ENCODE measurements around the gene TNIK. TPM values are rescaled to one million over a fixed set of nuclear protein-coding genes. Genes with fewer than 3 reads are reported as not detected.
"Not testable (repeated sequence)": the region's sequence is repeated elsewhere in the genome, so short reads cannot be mapped to it uniquely, and the experiment has no call there.

Gene TNIK
- total and polyA plus RNA-seq, 2 donors = 6.5 to 9.0 TPM

DNA sequence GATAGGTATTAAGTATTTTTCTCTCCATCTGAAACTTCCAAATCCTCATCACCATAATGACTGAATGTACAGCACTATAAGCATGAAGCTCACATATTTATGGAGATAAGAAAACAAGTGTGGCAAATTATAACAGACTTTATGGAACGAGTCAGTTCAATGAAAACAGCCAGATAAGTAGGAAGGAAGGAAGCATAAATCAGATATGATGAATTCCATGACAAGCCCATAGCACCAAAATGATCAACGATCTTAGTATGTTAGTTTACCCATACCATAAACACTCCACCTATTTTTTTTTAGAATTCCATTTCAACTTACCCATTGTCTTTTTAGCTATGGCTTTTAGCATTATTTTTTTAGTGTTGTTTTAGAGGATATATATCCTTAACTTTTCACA is 169.5 kb downstream of the TNIK start:
- Histone ChIP-seq H3K4me1 (ENCODE audit: control insufficient read depth in 2 of 2, insufficient read depth in 2 of 2, low read length in 2 of 2) (no peaks in the 10 kb centered on the region), H3K9me3 (ENCODE audit: control insufficient read depth in 2 of 2, insufficient read depth in 1 of 2, low read length in 1 of 2) (no peaks in the 10 kb centered on the region), H3K27ac (ENCODE audit: low read depth in 1 of 2, low read length in 1 of 2) (no peak overlapping the region), H3K4me3 (ENCODE audit: low read length in 2 of 2) (no peak overlapping the region), H3K36me3 (ENCODE audit: control insufficient read depth in 2 of 2, insufficient read depth in 2 of 2, low read length in 1 of 2) (no peaks in the 10 kb centered on the region), H3K27me3 (ENCODE audit: control insufficient read depth in 2 of 2, insufficient read depth in 1 of 2, low read length in 1 of 2) (no peaks in the 10 kb centered on the region)
- no peak for DNase-seq (ENCODE audit: low read depth in 6 of 9, low spot score in 9 of 9)
- WGBS = 40% methylated on average over 2 of the region's 2 CpGs

- Histone ChIP-seq H3K27me3 (ENCODE audit: control insufficient read depth in 2 of 2, insufficient read depth in 1 of 2, low read length in 1 of 2) (no peaks in the 10 kb centered on the region), H3K9me3 (ENCODE audit: control insufficient read depth in 2 of 2, insufficient read depth in 1 of 2, low read length in 1 of 2) (no peaks in the 10 kb centered on the region), H3K4me3 (ENCODE audit: low read length in 2 of 2) (no peak overlapping the region), H3K4me1 (ENCODE audit: control insufficient read depth in 2 of 2, insufficient read depth in 2 of 2, low read length in 2 of 2) (no peaks in the 10 kb centered on the region), H3K36me3 (ENCODE audit: control insufficient read depth in 2 of 2, insufficient read depth in 2 of 2, low read length in 1 of 2) (no peaks in the 10 kb centered on the region), H3K27ac (ENCODE audit: low read depth in 1 of 2, low read length in 1 of 2) (no peak overlapping the region)
- no peak for DNase-seq (ENCODE audit: low read depth in 6 of 9, low spot score in 9 of 9)
Observed at GRCh38 chr3:171289291-171289690, 170.9 kb downstream of the TNIK start.

GRCh38 chr3:171287761-171288160 is 172.4 kb downstream of the TNIK start:
- H3K4me3 ChIP-seq (ENCODE audit: low read length in 2 of 2); H3K4me1 ChIP-seq (ENCODE audit: control insufficient read depth in 2 of 2, insufficient read depth in 2 of 2, low read length in 2 of 2): not testable (repeated sequence)
- WGBS = 96% methylated on average over 3 of the region's 3 CpGs

GRCh38 chr3:171286580-171287249 is 173.5 kb downstream of the TNIK start:
- H3K4me3 ChIP-seq (ENCODE audit: low read length in 2 of 2) = no peak overlapping the region
- no peak overlapping the region for H3K27ac ChIP-seq (ENCODE audit: low read depth in 1 of 2, low read length in 1 of 2)
- 91% methylated on average over 1 of the region's 1 CpG for WGBS
- H3K36me3 ChIP-seq (ENCODE audit: control insufficient read depth in 2 of 2, insufficient read depth in 2 of 2, low read length in 1 of 2) = no peaks in the 10 kb centered on the region
- no peak for DNase-seq (ENCODE audit: low read depth in 6 of 9, low spot score in 9 of 9)
- no peaks in the 10 kb centered on the region for H3K9me3 ChIP-seq (ENCODE audit: control insufficient read depth in 2 of 2, insufficient read depth in 1 of 2, low read length in 1 of 2)
- no peaks in the 10 kb centered on the region for H3K27me3 ChIP-seq (ENCODE audit: control insufficient read depth in 2 of 2, insufficient read depth in 1 of 2, low read length in 1 of 2)
- no peaks in the 10 kb centered on the region for H3K4me1 ChIP-seq (ENCODE audit: control insufficient read depth in 2 of 2, insufficient read depth in 2 of 2, low read length in 2 of 2)

More at GRCh38 chr3:171287761-171288160, 172.4 kb downstream of the TNIK start:
- not testable (repeated sequence) for H3K9me3 ChIP-seq (ENCODE audit: control insufficient read depth in 2 of 2, insufficient read depth in 1 of 2, low read length in 1 of 2); H3K27me3 ChIP-seq (ENCODE audit: control insufficient read depth in 2 of 2, insufficient read depth in 1 of 2, low read length in 1 of 2); DNase-seq (ENCODE audit: low read depth in 6 of 9, low spot score in 9 of 9); H3K36me3 ChIP-seq (ENCODE audit: control insufficient read depth in 2 of 2, insufficient read depth in 2 of 2, low read length in 1 of 2); H3K27ac ChIP-seq (ENCODE audit: low read depth in 1 of 2, low read length in 1 of 2)

GRCh38 chr3:171285287-171285686 is 174.9 kb downstream of the TNIK start:
- Histone ChIP-seq H3K27ac (ENCODE audit: low read depth in 1 of 2, low read length in 1 of 2) (no peak overlapping the region), H3K4me3 (ENCODE audit: low read length in 2 of 2) (no peak overlapping the region)

DNA sequence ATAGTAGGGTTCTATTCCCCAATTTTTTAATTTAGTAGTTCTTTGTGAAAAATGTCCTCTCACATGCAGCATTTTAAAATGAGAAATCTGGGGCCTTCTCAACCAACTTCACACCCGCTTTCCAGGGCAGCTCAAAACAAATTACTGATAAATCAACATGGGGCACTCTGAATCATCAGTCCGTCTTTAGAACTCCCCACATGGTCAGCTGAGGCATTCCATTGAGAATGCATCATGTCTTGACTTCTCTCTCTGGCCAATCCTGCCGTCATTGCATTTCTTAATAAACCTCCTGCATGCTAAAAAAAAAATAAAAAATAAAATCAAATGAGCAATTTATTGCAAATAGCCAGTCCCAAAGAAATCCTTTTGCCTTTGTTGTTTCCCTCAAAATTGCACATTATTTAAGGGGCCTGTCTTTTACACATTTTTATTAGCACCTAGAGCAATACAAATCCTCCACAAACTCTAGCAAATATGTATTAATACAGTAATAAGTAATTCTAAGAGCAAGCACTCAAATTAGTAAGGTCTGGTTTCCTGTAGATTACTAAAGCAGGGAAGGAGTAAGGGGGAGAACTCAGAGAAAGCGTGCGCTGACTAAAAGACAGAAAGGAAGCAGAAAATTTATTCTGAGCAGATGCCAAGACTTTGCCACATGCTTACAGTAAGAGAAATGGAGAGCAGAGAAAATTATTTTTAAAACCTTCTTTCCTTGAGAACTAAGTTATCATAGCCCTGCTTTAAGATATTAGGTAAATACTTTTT is 175.7 kb downstream of the TNIK start:
- no peaks in the 10 kb centered on the region for H3K4me1 ChIP-seq (ENCODE audit: control insufficient read depth in 2 of 2, insufficient read depth in 2 of 2, low read length in 2 of 2)
- no peak overlapping the region for H3K4me3 ChIP-seq (ENCODE audit: low read length in 2 of 2)
- WGBS = 77% methylated on average over 5 of the region's 5 CpGs
- no peaks in the 10 kb centered on the region for H3K27me3 ChIP-seq (ENCODE audit: control insufficient read depth in 2 of 2, insufficient read depth in 1 of 2, low read length in 1 of 2)
- no peaks in the 10 kb centered on the region for H3K36me3 ChIP-seq (ENCODE audit: control insufficient read depth in 2 of 2, insufficient read depth in 2 of 2, low read length in 1 of 2)
- H3K9me3 ChIP-seq (ENCODE audit: control insufficient read depth in 2 of 2, insufficient read depth in 1 of 2, low read length in 1 of 2) = no peaks in the 10 kb centered on the region
- DNase-seq (ENCODE audit: low read depth in 6 of 9, low spot score in 9 of 9) = no peak
- H3K27ac ChIP-seq (ENCODE audit: low read depth in 1 of 2, low read length in 1 of 2) = no peak overlapping the region

More at GRCh38 chr3:171285287-171285686, 174.9 kb downstream of the TNIK start:
- Histone ChIP-seq H3K4me1 (ENCODE audit: control insufficient read depth in 2 of 2, insufficient read depth in 2 of 2, low read length in 2 of 2) (no peaks in the 10 kb centered on the region), H3K27me3 (ENCODE audit: control insufficient read depth in 2 of 2, insufficient read depth in 1 of 2, low read length in 1 of 2) (no peaks in the 10 kb centered on the region), H3K36me3 (ENCODE audit: control insufficient read depth in 2 of 2, insufficient read depth in 2 of 2, low read length in 1 of 2) (no peaks in the 10 kb centered on the region), H3K9me3 (ENCODE audit: control insufficient read depth in 2 of 2, insufficient read depth in 1 of 2, low read length in 1 of 2) (no peaks in the 10 kb centered on the region)
- no peak for DNase-seq (ENCODE audit: low read depth in 6 of 9, low spot score in 9 of 9)
- 66% methylated on average over 2 of the region's 2 CpGs for WGBS

DNA sequence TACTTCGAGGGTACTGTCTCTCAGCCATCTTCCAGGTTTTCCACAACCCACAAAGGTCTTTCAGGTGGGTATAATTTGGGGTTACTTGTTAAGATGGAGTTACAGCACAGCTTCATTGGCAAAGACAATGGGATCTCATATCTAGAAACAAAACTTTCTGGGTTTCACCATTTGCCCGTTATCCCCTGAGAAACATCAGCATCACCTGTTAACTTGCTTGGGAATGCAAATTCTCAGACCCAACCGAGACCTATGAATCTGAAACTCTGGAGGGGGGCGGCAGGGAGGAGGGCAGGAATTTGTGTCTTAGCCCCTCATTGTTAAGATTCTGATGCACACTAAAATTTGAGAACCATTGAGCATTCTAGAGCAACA is 176.4 kb downstream of the TNIK start:
- WGBS = 94% methylated on average over 4 of the region's 4 CpGs
- Histone ChIP-seq H3K4me3 (ENCODE audit: low read length in 2 of 2) (no peak overlapping the region), H3K4me1 (ENCODE audit: control insufficient read depth in 2 of 2, insufficient read depth in 2 of 2, low read length in 2 of 2) (no peaks in the 10 kb centered on the region), H3K27me3 (ENCODE audit: control insufficient read depth in 2 of 2, insufficient read depth in 1 of 2, low read length in 1 of 2) (no peaks in the 10 kb centered on the region), H3K36me3 (ENCODE audit: control insufficient read depth in 2 of 2, insufficient read depth in 2 of 2, low read length in 1 of 2) (no peaks in the 10 kb centered on the region), H3K9me3 (ENCODE audit: control insufficient read depth in 2 of 2, insufficient read depth in 1 of 2, low read length in 1 of 2) (no peaks in the 10 kb centered on the region), H3K27ac (ENCODE audit: low read depth in 1 of 2, low read length in 1 of 2) (no peak overlapping the region)
- DNase-seq (ENCODE audit: low read depth in 6 of 9, low spot score in 9 of 9) = no peak

DNA sequence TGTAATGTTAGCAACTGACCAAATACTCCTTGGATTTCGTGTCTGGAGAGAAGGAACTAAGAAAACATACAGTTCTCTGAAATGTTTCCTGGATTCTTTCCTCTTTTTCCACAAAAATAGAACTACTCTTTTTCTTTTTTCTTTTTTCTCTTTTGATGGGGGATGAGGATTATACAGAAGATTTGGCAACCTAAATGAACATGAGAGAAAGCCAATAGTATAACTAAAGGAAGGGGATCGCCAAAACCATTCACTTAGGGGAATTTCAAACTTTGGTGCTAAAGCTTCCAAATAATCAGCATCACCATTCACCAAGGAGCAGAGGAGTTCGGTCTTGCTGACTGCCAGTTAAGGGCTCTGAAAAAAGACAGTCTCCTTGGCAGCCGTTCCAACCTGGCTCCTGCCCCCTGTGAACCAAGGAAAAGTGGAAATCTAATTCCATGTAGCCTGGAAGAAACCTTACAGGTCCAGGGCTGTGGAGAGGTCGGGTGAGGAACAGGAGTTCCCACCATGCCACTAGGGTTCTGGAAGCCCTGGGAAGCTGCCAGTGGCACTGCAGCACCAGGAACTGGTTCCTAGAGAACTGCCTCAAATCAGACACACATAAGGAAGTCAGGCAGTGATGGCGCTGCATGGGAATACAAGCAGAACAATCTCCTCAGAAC is 176.9 kb downstream of the TNIK start:
- 91% methylated on average over 6 of the region's 6 CpGs for WGBS
- Histone ChIP-seq H3K36me3 (ENCODE audit: control insufficient read depth in 2 of 2, insufficient read depth in 2 of 2, low read length in 1 of 2) (no peaks in the 10 kb centered on the region), H3K27me3 (ENCODE audit: control insufficient read depth in 2 of 2, insufficient read depth in 1 of 2, low read length in 1 of 2) (no peaks in the 10 kb centered on the region), H3K4me1 (ENCODE audit: control insufficient read depth in 2 of 2, insufficient read depth in 2 of 2, low read length in 2 of 2) (no peaks in the 10 kb centered on the region), H3K27ac (ENCODE audit: low read depth in 1 of 2, low read length in 1 of 2) (no peak overlapping the region), H3K9me3 (ENCODE audit: control insufficient read depth in 2 of 2, insufficient read depth in 1 of 2, low read length in 1 of 2) (no peaks in the 10 kb centered on the region), H3K4me3 (ENCODE audit: low read length in 2 of 2) (no peak overlapping the region)
- no peak for DNase-seq (ENCODE audit: low read depth in 6 of 9, low spot score in 9 of 9)

GRCh38 chr3:171282041-171282440 is 178.2 kb downstream of the TNIK start:
- 95% methylated on average over 4 of the region's 4 CpGs for WGBS
- no peaks in the 10 kb centered on the region for H3K36me3 ChIP-seq (ENCODE audit: control insufficient read depth in 2 of 2, insufficient read depth in 2 of 2, low read length in 1 of 2)
- H3K4me1 ChIP-seq (ENCODE audit: control insufficient read depth in 2 of 2, insufficient read depth in 2 of 2, low read length in 2 of 2) = no peaks in the 10 kb centered on the region
- no peak overlapping the region for H3K4me3 ChIP-seq (ENCODE audit: low read length in 2 of 2)
- H3K9me3 ChIP-seq (ENCODE audit: control insufficient read depth in 2 of 2, insufficient read depth in 1 of 2, low read length in 1 of 2) = no peaks in the 10 kb centered on the region
- no peak for DNase-seq (ENCODE audit: low read depth in 6 of 9, low spot score in 9 of 9)
- H3K27me3 ChIP-seq (ENCODE audit: control insufficient read depth in 2 of 2, insufficient read depth in 1 of 2, low read length in 1 of 2) = no peaks in the 10 kb centered on the region
- no peak overlapping the region for H3K27ac ChIP-seq (ENCODE audit: low read depth in 1 of 2, low read length in 1 of 2)
